Endothelial cell (in vitro differentiated cells): ENCODE data around the gene PI4K2B. TPM values are rescaled to one million over a fixed set of nuclear protein-coding genes. Genes with fewer than 3 reads are reported as not detected.
"Not testable (repeated sequence)": the region's sequence is repeated elsewhere in the genome, so short reads cannot be mapped to it uniquely, and the experiment has no call there.

Experiments
- DNase-seq: peaks from one replicate; pipeline ENCODE4 v3.0.0; 2021; ENCODE audit warnings: low spot score
- H3K27ac Mint-ChIP-seq: one replicate; pipeline ENCODE4 v1.8.0; 2021; ENCODE audit warnings: mixed read lengths, inconsistent platforms; ENCODE audit not compliant: unreplicated experiment
- H3K27me3 Mint-ChIP-seq: one replicate; pipeline ENCODE4 v1.8.0; 2021; ENCODE audit warnings: mild to moderate bottlenecking, moderate library complexity, mixed read lengths, inconsistent platforms; ENCODE audit not compliant: unreplicated experiment
- H3K36me3 Mint-ChIP-seq: one replicate; pipeline ENCODE4 v1.8.0; 2021; ENCODE audit warnings: mild to moderate bottlenecking, low read depth, mixed read lengths, inconsistent platforms; ENCODE audit not compliant: unreplicated experiment
- H3K4me1 Mint-ChIP-seq: one replicate; pipeline ENCODE4 v1.8.0; 2021; ENCODE audit warnings: mild to moderate bottlenecking, mixed read lengths, inconsistent platforms; ENCODE audit not compliant: unreplicated experiment
- H3K4me3 Mint-ChIP-seq: one replicate; pipeline ENCODE4 v1.8.0; 2021; ENCODE audit warnings: mild to moderate bottlenecking, mixed read lengths, inconsistent platforms; ENCODE audit not compliant: unreplicated experiment
- H3K9me3 Mint-ChIP-seq: one replicate; pipeline ENCODE4 v1.8.0; 2021; ENCODE audit warnings: mixed read lengths, inconsistent platforms; ENCODE audit not compliant: unreplicated experiment
- CTCF ChIP-seq: fragments of 200-600 bp; sonication (generic); IDR thresholded peaks from one replicate; pipeline ENCODE4 v1.5.0; 2021; ENCODE audit warnings: antibody characterized with exemption; ENCODE audit not compliant: unreplicated experiment
- total RNA-seq: library from RNA; stranded (reverse); fragmentation: NEBNext Ultra II Directional; extraction: Animal tissue kit (Norgen Biotek cat#: 25700); gene quantifications from one replicate; pipeline ENCODE4 v1.2.1, GENCODE V29; 2021; ENCODE audit not compliant: unreplicated experiment

Gene PI4K2B
- total RNA-seq, 1 donor from 2014 or later, result 6.7 TPM

- H3K4me3 Mint-ChIP-seq, result peak within 1 kb of the TSS; percentile 96
- peak; percentile 93 for DNase-seq
- peak within 1 kb of the TSS; percentile 82 for H3K27ac Mint-ChIP-seq
- peak; percentile 94 for TF ChIP-seq CTCF
- no peaks in the 10 kb centered on the region for H3K27me3 Mint-ChIP-seq
- H3K36me3 Mint-ChIP-seq, result no peaks in the 10 kb centered on the region
- H3K4me1 Mint-ChIP-seq, result peaks cover 5% of the 10 kb centered on the region
- H3K9me3 Mint-ChIP-seq, result no peaks in the 10 kb centered on the region
These were observed 78.8 kb downstream of the PI4K2B start, which contains the start of gene ZCCHC4 for GRCh38 chr4:25312496-25313200. TSS of gene ZCCHC4 (plus strand) at chr4:25312774. CDS start at chr4:25312810, 36 bp downstream.

DNA sequence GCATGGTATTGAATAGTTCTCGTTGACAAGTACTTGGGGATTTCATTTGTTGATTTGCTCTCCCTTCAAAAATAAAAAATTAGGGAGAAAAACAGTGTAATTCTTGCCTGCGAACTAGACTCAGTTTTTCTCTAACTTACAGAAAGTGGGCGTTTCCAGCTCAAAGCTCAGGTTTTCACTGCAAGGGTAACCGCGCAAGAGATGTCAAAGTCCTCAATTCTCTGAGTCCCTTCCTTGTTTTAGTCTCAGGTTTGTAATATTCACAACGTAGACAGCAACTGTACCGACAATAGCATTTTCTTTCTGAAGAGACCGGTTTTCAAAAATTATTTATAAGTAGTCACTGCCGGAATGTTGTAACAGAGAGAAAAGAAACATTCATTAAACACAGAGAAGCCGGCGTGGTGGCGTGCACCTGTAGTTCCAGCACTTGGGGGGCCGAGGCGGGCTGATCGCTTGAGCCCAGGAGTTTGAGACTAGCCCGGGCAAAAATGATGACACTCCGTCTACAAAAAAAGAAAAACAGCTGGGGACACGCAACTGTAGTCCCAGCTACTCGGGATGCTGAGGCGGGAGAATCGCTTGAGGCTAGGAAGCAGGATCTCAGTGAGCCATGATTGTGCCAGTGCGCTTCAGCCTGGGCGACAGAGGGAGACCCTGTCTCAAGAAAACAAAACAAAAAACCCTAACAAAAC, 79.5 kb downstream of the PI4K2B start:
- Mint-ChIP-seq H3K9me3 (no peaks in the 10 kb centered on the region), H3K36me3 (no peaks in the 10 kb centered on the region), H3K27me3 (no peaks in the 10 kb centered on the region), H3K4me1 (peaks cover 5% of the 10 kb centered on the region), H3K27ac (peak overlapping the region; percentile 82), H3K4me3 (peak overlapping the region; percentile 96)
- no peak for DNase-seq
- no peak for TF ChIP-seq CTCF

DNA sequence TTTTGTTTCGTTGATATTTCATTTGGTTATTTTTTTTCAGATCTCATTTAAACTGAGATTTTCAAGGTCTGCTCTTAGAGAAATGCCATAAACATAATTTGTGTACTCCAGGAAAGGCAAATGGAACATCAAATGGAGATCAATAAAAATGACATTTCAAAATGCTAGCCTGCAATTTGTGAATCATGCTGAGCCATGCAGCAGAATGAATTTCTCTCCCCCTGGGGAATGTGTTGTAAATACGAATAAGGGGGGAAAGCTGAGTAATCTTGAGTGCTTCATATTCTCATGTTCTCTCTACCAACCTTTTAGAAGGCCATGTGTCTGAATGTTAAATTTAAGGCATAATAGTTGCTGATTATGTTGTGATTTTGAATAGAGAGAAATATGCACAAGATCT, 86.5 kb downstream of the PI4K2B start:
- TF ChIP-seq CTCF, result no peak
- no peak for DNase-seq
- no peaks in the 10 kb centered on the region for H3K9me3 Mint-ChIP-seq
- peaks cover 6% of the 10 kb centered on the region for H3K36me3 Mint-ChIP-seq
- no peaks in the 10 kb centered on the region for H3K4me1 Mint-ChIP-seq
- no peak overlapping the region for H3K4me3 Mint-ChIP-seq
- H3K27me3 Mint-ChIP-seq, result no peaks in the 10 kb centered on the region
- H3K27ac Mint-ChIP-seq, result no peak overlapping the region

- no peak for DNase-seq
- Mint-ChIP-seq H3K4me1 (no peaks in the 10 kb centered on the region), H3K9me3 (no peaks in the 10 kb centered on the region), H3K4me3 (no peak overlapping the region), H3K27me3 (no peaks in the 10 kb centered on the region), H3K27ac (no peak overlapping the region), H3K36me3 (peaks cover 6% of the 10 kb centered on the region)
- TF ChIP-seq CTCF, result no peak
These were observed 86.9 kb downstream of the PI4K2B start for GRCh38 chr4:25320773-25321172.

DNA sequence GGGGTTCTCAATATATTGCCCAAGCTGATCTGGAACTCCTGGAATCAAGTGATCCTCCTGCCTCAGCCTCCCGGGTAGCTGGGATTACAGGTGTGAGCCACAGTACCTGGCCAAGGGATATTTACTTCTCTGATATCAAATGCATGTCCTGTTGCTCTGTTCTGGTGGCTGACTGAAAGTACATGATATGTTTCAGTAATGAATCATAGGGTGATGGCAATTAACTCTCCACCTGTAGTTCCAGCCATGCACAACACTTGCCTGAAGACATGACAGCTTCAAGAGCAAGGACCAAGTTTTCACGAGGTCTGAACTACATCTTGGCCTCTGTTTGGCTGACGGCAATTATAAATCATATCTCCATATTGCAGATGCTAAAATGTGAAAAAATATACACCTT, 87.9 kb downstream of the PI4K2B start:
- no peak overlapping the region for H3K27ac Mint-ChIP-seq
- H3K27me3 Mint-ChIP-seq, result no peaks in the 10 kb centered on the region
- no peaks in the 10 kb centered on the region for H3K4me1 Mint-ChIP-seq
- no peaks in the 10 kb centered on the region for H3K9me3 Mint-ChIP-seq
- peaks cover 6% of the 10 kb centered on the region for H3K36me3 Mint-ChIP-seq
- no peak for DNase-seq
- no peak overlapping the region for H3K4me3 Mint-ChIP-seq
- TF ChIP-seq CTCF, result no peak

DNA sequence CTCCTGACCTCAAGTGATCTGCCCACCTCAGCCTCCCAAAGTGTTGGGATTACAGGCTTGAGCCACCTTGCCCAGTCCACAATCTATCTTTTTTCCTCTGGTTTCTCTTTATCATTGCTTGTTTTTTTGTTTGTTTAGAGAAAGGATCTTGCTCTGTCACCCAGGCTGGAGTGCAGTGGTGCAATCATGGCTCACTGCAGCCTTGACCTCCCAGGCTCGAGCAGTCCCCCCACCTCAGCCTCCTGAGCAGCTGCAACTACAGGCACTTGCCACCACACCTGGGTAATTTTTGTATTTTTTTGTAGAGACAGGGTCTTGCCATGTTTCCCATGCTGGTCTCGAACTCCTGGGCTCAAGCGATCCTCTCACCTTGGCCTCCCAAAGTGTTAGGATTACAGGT, 94.6 kb downstream of the PI4K2B start:
- DNase-seq, H3K9me3 Mint-ChIP-seq, H3K36me3 Mint-ChIP-seq, H3K27ac Mint-ChIP-seq, H3K27me3 Mint-ChIP-seq, H3K4me1 Mint-ChIP-seq, H3K4me3 Mint-ChIP-seq: not testable (repeated sequence)
